ENCODE measurements around the gene TESPA1.

GRCh38 chr12:54934419-54934818 is 50.1 kb downstream of the TESPA1 start:
- no peak for TF ChIP-seq CTCF (IDR thresholded peaks at IDR 0.05)
- TF ChIP-seq POLR2A (IDR thresholded peaks at IDR 0.05): no peak

Data from transverse colon (tissue), 3 donors.